Effector memory CD8-positive, alpha-beta T cell (primary cell): ENCODE measurements around the gene CEP43.

Source experiments
- ATAC-seq: fragments of 150-1000 bp; cut with Tn5 transposase; replicated peaks from 2 replicates; pipeline ENCODE4 v1.10.0; 2021; ENCODE audit warnings: mild to moderate bottlenecking, moderate library complexity
- DNase-seq, 3 experiments: peaks; one replicate each; pipeline ENCODE4 v3.0.0; 2021
- H3K27ac Mint-ChIP-seq, 2 donors: one replicate each; pipeline ENCODE4 v1.8.0; 2022; ENCODE audit warnings: mild to moderate bottlenecking in 2 of 2, mixed read lengths in 2 of 2, moderate library complexity in 2 of 2
- H3K27me3 Mint-ChIP-seq, 2 donors: one replicate each; pipeline ENCODE4 v1.8.0; 2022; ENCODE audit warnings: mixed read lengths in 2 of 2
- H3K36me3 Mint-ChIP-seq: one replicate; pipeline ENCODE4 v1.8.0; 2022; ENCODE audit warnings: mild to moderate bottlenecking, moderate library complexity, mixed read lengths; ENCODE audit not compliant: insufficient read depth
- H3K4me1 Mint-ChIP-seq, 2 donors: one replicate each; pipeline ENCODE4 v1.8.0; 2022; ENCODE audit warnings: low read depth in 2 of 2, mixed read lengths in 2 of 2
- H3K4me3 Mint-ChIP-seq, 2 donors: one replicate each; pipeline ENCODE4 v1.8.0; 2022; ENCODE audit warnings: mild to moderate bottlenecking in 2 of 2, mixed read lengths in 2 of 2, moderate library complexity in 2 of 2
- H3K9me3 Mint-ChIP-seq, 2 donors: one replicate each; pipeline ENCODE4 v1.8.0; 2022; ENCODE audit warnings: mixed read lengths in 2 of 2

Gene CEP43

DNA sequence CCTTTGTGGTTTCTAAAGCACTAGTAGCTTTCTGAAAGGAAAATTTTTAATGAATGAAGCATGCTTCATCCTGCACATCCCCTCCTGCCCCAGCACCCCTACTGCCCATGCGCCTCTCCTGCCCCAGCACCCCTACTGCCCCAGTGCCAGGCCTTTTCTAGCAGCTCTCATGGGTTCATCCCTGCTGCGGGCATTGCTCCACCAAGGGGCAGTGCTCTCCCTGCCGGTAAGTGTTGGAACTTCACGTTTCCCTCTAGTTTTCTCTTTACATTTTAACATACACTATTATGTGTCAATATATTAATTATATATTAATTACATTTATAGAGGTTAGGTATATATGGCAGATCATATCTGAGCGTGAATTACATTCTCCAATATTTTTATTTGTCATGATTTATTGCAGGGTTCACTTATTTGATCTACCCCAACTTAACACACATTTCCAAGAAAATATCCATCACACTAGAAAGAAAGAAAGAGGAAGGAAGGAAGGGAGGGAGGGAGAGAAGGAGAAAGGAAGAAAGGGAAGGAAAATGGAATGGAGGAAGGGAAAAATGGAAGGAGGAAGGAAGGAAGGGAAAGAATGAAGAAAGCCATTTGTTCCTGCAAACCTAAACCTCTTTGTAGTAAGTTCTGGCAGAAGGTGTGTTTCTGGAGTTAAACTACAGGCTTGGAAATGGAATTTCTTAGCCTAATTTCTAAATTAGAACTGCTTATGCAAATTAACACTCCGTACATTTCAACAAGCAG, 46.8 kb downstream of the CEP43 start:
- Mint-ChIP-seq H3K4me3 (no peak overlapping the region), H3K4me1 (peaks cover 35 to 41% of the 10 kb centered on the region in 2 donors), H3K27me3 (no peaks in the 10 kb centered on the region), H3K36me3 (peaks cover 2% of the 10 kb centered on the region), H3K9me3 (no peaks in the 10 kb centered on the region), H3K27ac (peak overlapping the region in 1 of 2 donors; percentile 31)
- ATAC-seq (no peak), DNase-seq (no peak)

DNA sequence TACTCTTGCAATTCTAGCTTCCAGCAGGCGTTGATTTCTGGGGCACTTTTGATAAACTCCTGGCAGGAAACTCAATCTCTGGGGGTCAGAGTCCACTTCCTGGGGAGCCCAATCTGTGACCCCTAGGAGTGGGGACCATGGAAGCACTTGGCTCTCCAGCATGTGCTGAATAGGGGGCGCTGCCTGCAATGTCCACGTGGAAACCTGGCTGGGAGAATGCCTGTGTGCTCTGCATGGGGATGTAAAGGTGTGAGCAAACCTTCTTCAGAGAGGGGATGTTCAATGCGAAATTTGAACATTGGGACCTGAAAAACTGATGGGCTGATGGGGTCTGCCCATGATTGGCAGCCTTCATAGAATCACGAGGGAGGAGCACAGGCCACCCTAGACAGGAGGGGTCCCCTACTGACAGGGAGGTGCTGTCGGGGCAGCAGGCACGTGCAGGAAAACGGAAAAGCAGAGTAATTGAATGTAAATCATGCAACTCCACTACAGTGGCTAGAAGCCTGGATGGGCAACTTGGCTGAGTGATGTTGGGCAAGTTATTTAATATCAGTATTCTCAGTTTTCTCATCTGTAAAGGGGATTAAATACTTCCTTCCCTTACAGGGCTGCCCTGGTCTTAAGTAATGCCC, 47.8 kb downstream of the CEP43 start:
- Mint-ChIP-seq H3K4me1 (peaks cover 25 to 32% of the 10 kb centered on the region in 2 donors), H3K4me3 (peak overlapping the region; percentile 66 to 73), H3K36me3 (peaks cover 2% of the 10 kb centered on the region), H3K9me3 (no peaks in the 10 kb centered on the region), H3K27ac (peak overlapping the region; percentile 89 to 90), H3K27me3 (no peaks in the 10 kb centered on the region)
- peak; percentile 17 for ATAC-seq
- no peak for DNase-seq

DNA sequence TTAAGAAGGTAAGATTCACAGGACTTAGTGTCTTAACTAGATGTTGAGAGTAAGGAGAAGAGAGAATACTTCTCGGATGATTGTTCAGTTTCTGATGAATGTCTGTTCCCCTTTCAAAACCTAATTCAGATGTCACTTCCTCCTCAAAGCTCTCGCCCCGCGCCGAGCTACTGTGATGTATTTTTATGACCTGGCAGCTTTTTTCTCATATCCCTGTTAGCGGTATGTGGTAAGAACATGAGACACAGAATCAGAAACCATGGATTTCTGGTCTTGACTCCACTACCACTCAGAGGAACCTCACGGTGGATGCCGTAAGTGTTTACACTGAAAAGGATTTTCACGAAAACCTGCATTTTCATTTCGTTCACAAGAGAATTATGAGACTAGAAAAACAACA, 48.4 kb downstream of the CEP43 start:
- H3K27me3 Mint-ChIP-seq, result no peaks in the 10 kb centered on the region
- H3K4me1 Mint-ChIP-seq, result peaks cover 22 to 28% of the 10 kb centered on the region in 2 donors
- ATAC-seq (peak; percentile 90), DNase-seq (peak; percentile 20 to 35 (median 33))
- H3K36me3 Mint-ChIP-seq, result no peaks in the 10 kb centered on the region
- H3K9me3 Mint-ChIP-seq, result no peaks in the 10 kb centered on the region
- peak overlapping the region; percentile 66 to 73 for H3K4me3 Mint-ChIP-seq
- peak overlapping the region; percentile 89 to 90 for H3K27ac Mint-ChIP-seq
